Naive thymus-derived CD4-positive, alpha-beta T cell (primary cell): ENCODE results near the gene CAMKMT. TPM values are rescaled to one million over a fixed set of nuclear protein-coding genes. Genes with fewer than 3 reads are reported as not detected.

Source experiments
- ATAC-seq: fragments of 150-1000 bp; cut with Tn5 transposase; 2 replicates; pipeline ENCODE4 v1.10.0; 2021; ENCODE audit warnings: mild to moderate bottlenecking, moderate library complexity
- CTCF ChIA-PET: fragments of 350-600 bp; sonication (Branson Sonifier 250); formaldehyde crosslinking; loops from one replicate; lab custom pipeline; 2021; ENCODE audit warnings: antibody characterized with exemption; lab: Charles Lee
- POLR2A ChIA-PET: fragments of 350-600 bp; sonication (Branson Sonifier 250); formaldehyde crosslinking; loops from one replicate; lab custom pipeline; 2021; ENCODE audit warnings: antibody characterized with exemption, inconsistent platforms; lab: Charles Lee
- DNase-seq, 9 donors: peaks; one replicate each; pipeline versions ENCODE4 v3.0.0 to v3.0.0-alpha.2; 2020 to 2022; ENCODE audit warnings: mixed read lengths in 1 of 9
- H3K27ac ChIP-seq: one replicate; pipeline ENCODE4 v1.7.0; 2013; ENCODE audit warnings: mild to moderate bottlenecking, low read depth, low read length, moderate library complexity
- H3K27me3 ChIP-seq, 2 donors: one replicate each; pipeline ENCODE4 v1.7.0; 2013; ENCODE audit warnings: low read length in 2 of 2, mild to moderate bottlenecking in 2 of 2, moderate library complexity in 2 of 2; ENCODE audit not compliant: control insufficient read depth in 2 of 2, insufficient read depth in 2 of 2
- H3K36me3 ChIP-seq, 3 experiments: 1 replicate in 2 of 3; 2 replicates in 1 of 3; pipeline ENCODE4 v1.7.0; 2013; ENCODE audit warnings: low read length in 3 of 3, mild to moderate bottlenecking in 3 of 3, moderate library complexity in 1 of 3; ENCODE audit not compliant: insufficient read depth in 3 of 3, control insufficient read depth in 2 of 3
- H3K4me1 ChIP-seq, 2 donors: one replicate each; pipeline ENCODE4 v1.7.0; 2013; ENCODE audit warnings: low read length in 2 of 2, mild to moderate bottlenecking in 2 of 2, moderate library complexity in 1 of 2; ENCODE audit not compliant: control insufficient read depth in 2 of 2, insufficient read depth in 2 of 2
- H3K4me3 ChIP-seq: 2 replicates; pipeline ENCODE4 v1.7.0; 2013; ENCODE audit warnings: mild to moderate bottlenecking, low read length
- H3K9me3 ChIP-seq, 3 experiments: 1 replicate in 2 of 3; 2 replicates in 1 of 3; pipeline ENCODE4 v1.7.0; 2013; ENCODE audit warnings: low read length in 3 of 3; ENCODE audit not compliant: control insufficient read depth in 2 of 3
- H3K27ac Mint-ChIP-seq, 9 donors: one replicate each; pipeline ENCODE4 v1.8.0; 2020 to 2022; ENCODE audit warnings: mixed read lengths in 9 of 9, mild to moderate bottlenecking in 8 of 9, moderate library complexity in 5 of 9, inconsistent platforms in 2 of 9
- H3K27me3 Mint-ChIP-seq, 5 donors: one replicate each; pipeline ENCODE4 v1.8.0; 2021 to 2022; ENCODE audit warnings: mixed read lengths in 5 of 5, mild to moderate bottlenecking in 1 of 5
- H3K36me3 Mint-ChIP-seq, 5 donors: one replicate each; pipeline ENCODE4 v1.8.0; 2020 to 2022; ENCODE audit warnings: mixed read lengths in 5 of 5, mild to moderate bottlenecking in 3 of 5, inconsistent platforms in 1 of 5
- H3K4me1 Mint-ChIP-seq, 7 donors: one replicate each; pipeline ENCODE4 v1.8.0; 2020 to 2022; ENCODE audit warnings: mixed read lengths in 7 of 7, mild to moderate bottlenecking in 3 of 7, inconsistent platforms in 1 of 7
- H3K4me3 Mint-ChIP-seq, 10 donors: one replicate each; pipeline ENCODE4 v1.8.0; 2020 to 2022; ENCODE audit warnings: mild to moderate bottlenecking in 10 of 10, mixed read lengths in 10 of 10, moderate library complexity in 6 of 10, inconsistent platforms in 2 of 10
- H3K9me3 Mint-ChIP-seq, 11 donors: one replicate each; pipeline ENCODE4 v1.8.0; 2020 to 2022; ENCODE audit warnings: mixed read lengths in 11 of 11, mild to moderate bottlenecking in 4 of 11, inconsistent platforms in 1 of 11, moderate library complexity in 1 of 11
- intact Hi-C, 2 donors: fragments of 100-400 bp; cut with micrococcal nuclease; formaldehyde crosslinking; loops; one replicate each; pipeline ENCODE4 v1.15.1; 2023
- polyA plus RNA-seq, 2 donors: library from polyadenylated mRNA; unstranded; fragments of 300-500 nt; fragmentation: Illumina TruSeq; gene quantifications; one replicate each; pipeline ENCODE4 v1.2.3, GENCODE V29; 2021
- total RNA-seq, 6 experiments: library from RNA in 5 of 6; stranded (reverse) in 5 of 6; gene quantifications; 1 replicate in 5 of 6; 2 replicates in 1 of 6; pipeline ENCODE4 v1.2.3 and lab custom pipeline; 2021 to 2026

Gene CAMKMT
- total and polyA plus RNA-seq, 7 experiments from 2014 or later: 11.1 to 20.8 (median 17.7) TPM

GRCh38 chr2:44807201-44808025 is 445.7 kb downstream of the CAMKMT start:
- no peak for ATAC-seq
- intact Hi-C loops: loop anchor here in 1 of 2 donors (10.0 kb wide), 1 partner anchor 333 kb away; no protein-coding TSS in a partner anchor

GRCh38 chr2:44810892-44811530 is 449.3 kb downstream of the CAMKMT start:
- intact Hi-C loops: no loop called here
- Histone ChIP-seq H3K4me1 (no peaks in the 10 kb centered on the region), H3K4me3 (no peak overlapping the region), H3K36me3 (no peaks in the 10 kb centered on the region), H3K27me3 (no peaks in the 10 kb centered on the region), H3K27ac (no peak overlapping the region), H3K9me3 (no peaks in the 10 kb centered on the region)
- ChIA-PET POLR2A (no interaction called here), CTCF (no interaction called here)
- Mint-ChIP-seq H3K27me3 (peaks cover 33 to 90% (median 81%) of the 10 kb centered on the region in 5 donors), H3K9me3 (peaks cover 0 to 4% (median 0%) of the 10 kb centered on the region in 11 donors), H3K36me3 (no peaks in the 10 kb centered on the region), H3K27ac (no peak overlapping the region), H3K4me3 (no peak overlapping the region), H3K4me1 (no peaks in the 10 kb centered on the region)
- DNase-seq: no peak
- ATAC-seq: no peak

More at GRCh38 chr2:44807201-44808025, 445.7 kb downstream of the CAMKMT start:
- H3K4me3 ChIP-seq: no peak overlapping the region
- Mint-ChIP-seq H3K36me3 (no peaks in the 10 kb centered on the region), H3K4me3 (no peak overlapping the region), H3K27ac (no peak overlapping the region), H3K9me3 (peaks cover 0 to 4% (median 0%) of the 10 kb centered on the region in 11 donors), H3K4me1 (peaks cover 0 to 9% (median 0%) of the 10 kb centered on the region in 7 donors), H3K27me3 (peaks cover 65 to 90% (median 79%) of the 10 kb centered on the region in 5 donors)
- no peaks in the 10 kb centered on the region for H3K9me3 ChIP-seq
- H3K4me1 ChIP-seq: no peaks in the 10 kb centered on the region
- ChIA-PET POLR2A (no interaction called here), CTCF (no interaction called here)
- H3K27me3 ChIP-seq: peaks cover 4 to 9% of the 10 kb centered on the region in 2 donors
- no peak for DNase-seq
- H3K36me3 ChIP-seq: no peaks in the 10 kb centered on the region
- no peak overlapping the region for H3K27ac ChIP-seq

GRCh38 chr2:44813165-44813564 is 451.4 kb downstream of the CAMKMT start:
- Mint-ChIP-seq H3K4me3 (no peak overlapping the region), H3K36me3 (no peaks in the 10 kb centered on the region), H3K27ac (no peak overlapping the region), H3K4me1 (no peaks in the 10 kb centered on the region), H3K9me3 (peaks cover 0 to 3% (median 0%) of the 10 kb centered on the region in 11 donors), H3K27me3 (peaks cover 14 to 81% (median 65%) of the 10 kb centered on the region in 5 donors)
- no peak for DNase-seq
- no peaks in the 10 kb centered on the region for H3K36me3 ChIP-seq
- no peaks in the 10 kb centered on the region for H3K27me3 ChIP-seq
- CTCF ChIA-PET: no interaction called here
- no peak overlapping the region for H3K27ac ChIP-seq
- no peaks in the 10 kb centered on the region for H3K4me1 ChIP-seq
- H3K9me3 ChIP-seq: no peaks in the 10 kb centered on the region
- POLR2A ChIA-PET: no interaction called here
- ATAC-seq: no peak
- intact Hi-C loops: no loop called here
- H3K4me3 ChIP-seq: no peak overlapping the region

DNA sequence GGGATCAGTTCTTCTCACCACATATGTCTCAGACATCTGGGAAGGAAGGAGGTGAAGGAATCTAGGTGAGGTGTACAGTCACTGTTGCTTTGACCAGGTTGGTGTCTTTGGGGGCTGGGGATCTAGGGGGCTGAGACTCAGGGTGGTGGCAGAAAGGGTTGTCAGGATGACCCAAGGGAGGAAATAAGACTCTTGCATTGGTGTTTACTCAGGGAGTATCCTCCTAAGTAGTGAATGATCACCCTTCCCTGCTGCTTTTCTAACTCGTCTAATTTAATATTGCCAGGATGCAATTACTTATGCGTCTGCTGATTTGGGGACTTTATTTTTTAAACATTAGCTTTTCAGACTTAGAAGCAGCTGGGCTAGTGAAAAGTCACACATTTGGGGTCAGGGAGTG is 451.9 kb downstream of the CAMKMT start:
- CTCF ChIA-PET: no interaction called here
- Histone ChIP-seq H3K4me3 (no peak overlapping the region), H3K9me3 (no peaks in the 10 kb centered on the region), H3K36me3 (no peaks in the 10 kb centered on the region), H3K27me3 (no peaks in the 10 kb centered on the region), H3K4me1 (no peaks in the 10 kb centered on the region), H3K27ac (no peak overlapping the region)
- H3K27me3 Mint-ChIP-seq: peaks cover 11 to 80% (median 61%) of the 10 kb centered on the region in 5 donors
- POLR2A ChIA-PET: no interaction called here
- no peak for ATAC-seq
- intact Hi-C loops: no loop called here
- H3K4me3 Mint-ChIP-seq: no peak overlapping the region
- DNase-seq: no peak
- peaks cover 0 to 3% (median 0%) of the 10 kb centered on the region in 11 donors for H3K9me3 Mint-ChIP-seq
- no peak overlapping the region for H3K27ac Mint-ChIP-seq
- H3K4me1 Mint-ChIP-seq: no peaks in the 10 kb centered on the region
- no peaks in the 10 kb centered on the region for H3K36me3 Mint-ChIP-seq

- no peaks in the 10 kb centered on the region for H3K4me1 ChIP-seq
- H3K4me3 ChIP-seq: no peak overlapping the region
- intact Hi-C loops: no loop called here
- no peaks in the 10 kb centered on the region for H3K27me3 ChIP-seq
- no peak overlapping the region for H3K27ac ChIP-seq
- no peaks in the 10 kb centered on the region for H3K36me3 Mint-ChIP-seq
- ATAC-seq (no peak), DNase-seq (no peak)
- H3K9me3 ChIP-seq: no peaks in the 10 kb centered on the region
- ChIA-PET CTCF (no interaction called here), POLR2A (no interaction called here)
- no peak overlapping the region for H3K4me3 Mint-ChIP-seq
- H3K27me3 Mint-ChIP-seq: peaks cover 0 to 57% (median 38%) of the 10 kb centered on the region in 5 donors
- no peaks in the 10 kb centered on the region for H3K36me3 ChIP-seq
- H3K4me1 Mint-ChIP-seq: no peaks in the 10 kb centered on the region
- H3K27ac Mint-ChIP-seq: no peak overlapping the region
- H3K9me3 Mint-ChIP-seq: no peaks in the 10 kb centered on the region
Measured at GRCh38 chr2:44817256-44817655, 455.5 kb downstream of the CAMKMT start.

DNA sequence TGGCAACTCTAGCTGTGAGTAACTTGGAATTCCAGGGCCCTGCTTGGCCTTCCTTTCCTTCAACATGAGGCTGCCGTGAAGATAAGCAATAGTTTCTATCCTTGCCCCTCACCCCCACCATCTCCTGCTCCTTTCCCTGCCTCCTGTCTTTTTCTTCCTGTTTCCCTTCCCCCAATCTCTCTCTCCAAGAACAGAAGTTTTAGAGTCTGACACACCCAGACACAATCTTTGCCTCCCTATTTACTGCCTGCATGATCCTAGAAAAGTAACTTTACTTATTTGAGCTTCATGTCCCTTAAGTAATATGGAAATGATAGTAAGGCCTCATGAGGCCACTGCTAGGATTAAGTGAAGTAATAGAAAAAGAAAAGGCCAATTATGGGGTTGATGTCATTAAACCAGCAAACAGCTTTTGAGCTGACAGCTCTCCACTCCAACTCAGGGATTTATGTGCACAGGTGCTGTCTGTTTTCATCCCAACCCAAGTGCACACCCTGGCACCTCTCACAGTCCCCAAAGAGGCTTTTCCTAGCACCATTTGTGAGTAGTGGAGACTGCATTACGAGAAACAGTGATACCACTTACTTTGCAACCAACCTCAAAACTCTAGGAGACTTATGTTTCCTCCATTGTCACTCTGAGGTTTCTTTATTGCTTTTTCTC is 456.1 kb downstream of the CAMKMT start:
- no peaks in the 10 kb centered on the region for H3K27me3 ChIP-seq
- POLR2A ChIA-PET: no interaction called here
- no peaks in the 10 kb centered on the region for H3K36me3 ChIP-seq
- no peaks in the 10 kb centered on the region for H3K9me3 Mint-ChIP-seq
- no peaks in the 10 kb centered on the region for H3K4me1 ChIP-seq
- peaks cover 0 to 52% (median 36%) of the 10 kb centered on the region in 5 donors for H3K27me3 Mint-ChIP-seq
- H3K4me3 ChIP-seq: no peak overlapping the region
- H3K4me1 Mint-ChIP-seq: no peaks in the 10 kb centered on the region
- H3K27ac ChIP-seq: no peak overlapping the region
- intact Hi-C loops: no loop called here
- H3K27ac Mint-ChIP-seq: no peak overlapping the region
- no peaks in the 10 kb centered on the region for H3K36me3 Mint-ChIP-seq
- CTCF ChIA-PET: no interaction called here
- no peak for ATAC-seq
- DNase-seq: no peak
- H3K9me3 ChIP-seq: no peaks in the 10 kb centered on the region
- no peak overlapping the region for H3K4me3 Mint-ChIP-seq
